HG02610 (cell line): ENCODE data around the gene WFDC11.

ENCODE experiments used
- ATAC-seq: cut with Tn5 transposase; IDR thresholded peaks from one replicate; pipeline ENCODE4 v1.9.1; 2021; ENCODE audit warnings: mild to moderate bottlenecking, moderate library complexity; ENCODE audit not compliant: unreplicated experiment

The WFDC11 gene

GRCh38 chr20:45629496-45630100 is 40.4 kb downstream of the WFDC11 start, which contains the start of gene WFDC10A:
WFDC10A (plus strand) TSS chr20:45629739; CDS start chr20:45629814, 75 bp downstream.
- peak; percentile 59 for ATAC-seq

DNA sequence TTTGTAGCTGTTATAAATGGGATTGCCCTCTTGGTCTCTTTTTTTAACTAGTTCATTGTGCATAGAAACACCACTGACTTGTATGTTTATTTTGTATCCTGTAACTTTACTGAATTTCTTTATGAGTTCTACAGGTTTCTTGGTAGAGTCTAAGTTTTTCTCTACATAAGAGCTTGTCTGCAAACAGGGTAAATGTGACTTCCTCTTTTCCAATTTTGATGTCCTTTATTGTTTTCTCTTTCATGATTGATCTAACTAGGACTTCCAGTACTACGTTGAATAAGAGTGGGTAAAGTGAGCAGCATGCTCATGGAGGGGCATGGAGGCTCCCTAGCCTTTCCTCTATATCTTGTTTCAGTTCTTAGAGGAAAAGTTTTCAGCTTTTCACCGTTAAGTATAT is 43.5 kb downstream of the WFDC11 start:
- no peak for ATAC-seq

GRCh38 chr20:45621593-45621992 is 48.4 kb downstream of the WFDC11 start:
- no peak for ATAC-seq

DNA sequence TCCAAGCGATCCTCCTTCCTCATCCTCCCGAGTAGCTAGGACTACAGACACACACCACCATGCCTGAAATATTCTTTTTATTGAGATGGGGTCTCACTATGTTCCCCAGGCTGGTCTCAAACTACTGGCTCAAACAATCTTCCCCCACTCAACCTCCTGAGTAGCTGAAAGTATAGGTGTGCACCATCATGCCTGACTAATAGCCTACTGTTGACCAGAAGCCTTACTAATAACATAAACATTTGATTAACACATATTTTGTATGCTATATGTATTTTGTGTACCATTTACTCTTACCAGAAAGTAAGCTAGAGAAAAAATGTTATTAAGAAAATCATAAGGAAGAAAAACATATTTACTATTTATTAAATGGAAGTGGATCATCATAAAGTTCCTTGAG is 52.4 kb downstream of the WFDC11 start:
- ATAC-seq, result no peak

DNA sequence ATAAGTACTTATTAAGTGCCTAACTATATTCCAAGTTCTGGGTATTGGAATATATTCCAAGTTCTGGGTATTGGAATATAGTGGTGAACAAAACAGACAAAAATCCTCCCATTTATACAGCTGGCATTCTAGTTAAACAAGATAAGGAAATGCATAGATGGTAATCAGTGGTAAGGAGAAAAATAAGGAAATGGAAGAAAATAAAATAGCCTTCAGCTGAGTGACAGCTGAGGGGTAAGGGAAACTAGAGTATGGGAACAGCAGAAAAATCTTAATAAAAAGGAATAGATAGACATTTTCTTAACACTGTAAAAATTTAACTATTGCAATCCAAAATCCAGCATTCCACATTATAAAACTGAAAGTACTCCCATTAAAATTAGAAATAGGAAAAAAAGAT is 57.7 kb downstream of the WFDC11 start:
- ATAC-seq, result no peak

DNA sequence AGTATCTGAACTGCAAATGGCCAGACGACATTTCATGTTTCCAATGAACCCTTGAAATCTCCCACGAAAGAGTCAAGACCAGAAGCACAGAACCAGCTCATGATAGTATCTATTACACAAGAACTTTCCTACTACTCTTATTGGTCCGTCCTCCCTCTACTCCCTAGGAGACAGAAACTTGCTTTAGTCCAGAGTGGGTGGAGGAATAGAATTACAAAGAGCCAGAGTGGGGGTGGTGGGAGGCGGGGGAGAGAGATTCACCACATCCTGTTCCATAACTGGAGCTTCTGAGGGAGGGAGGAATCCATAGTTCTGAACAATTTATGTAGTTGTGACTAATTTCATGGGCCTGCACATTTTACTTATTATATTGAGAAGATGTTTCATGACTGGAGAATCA is 59.0 kb downstream of the WFDC11 start:
- ATAC-seq, result no peak

DNA sequence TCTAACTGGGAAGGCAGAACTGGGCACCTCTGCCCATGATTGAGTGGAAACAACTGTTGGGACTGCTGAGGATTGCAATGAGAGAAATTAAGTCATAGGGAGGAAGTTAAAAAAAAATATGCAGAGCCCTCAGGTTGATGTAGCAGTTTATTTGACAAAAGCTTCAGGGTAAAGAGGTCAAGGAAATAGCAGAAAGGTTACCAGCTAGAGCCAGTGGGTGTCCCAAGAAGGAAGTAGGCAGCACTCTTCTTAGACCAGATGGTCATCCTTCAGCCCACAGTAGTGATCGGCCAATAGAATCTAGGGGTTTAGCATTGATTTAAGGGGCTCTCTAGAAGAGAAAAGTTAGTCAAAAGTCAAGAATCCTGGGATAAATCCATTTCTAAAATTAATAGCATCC is 62.2 kb downstream of the WFDC11 start:
- ATAC-seq, result no peak
